ENCODE data around the gene REPS1.
"Not testable (repeated sequence)": the region's sequence is repeated elsewhere in the genome, so short reads cannot be mapped to it uniquely, and the experiment has no call there.

REPS1 gene

DNA sequence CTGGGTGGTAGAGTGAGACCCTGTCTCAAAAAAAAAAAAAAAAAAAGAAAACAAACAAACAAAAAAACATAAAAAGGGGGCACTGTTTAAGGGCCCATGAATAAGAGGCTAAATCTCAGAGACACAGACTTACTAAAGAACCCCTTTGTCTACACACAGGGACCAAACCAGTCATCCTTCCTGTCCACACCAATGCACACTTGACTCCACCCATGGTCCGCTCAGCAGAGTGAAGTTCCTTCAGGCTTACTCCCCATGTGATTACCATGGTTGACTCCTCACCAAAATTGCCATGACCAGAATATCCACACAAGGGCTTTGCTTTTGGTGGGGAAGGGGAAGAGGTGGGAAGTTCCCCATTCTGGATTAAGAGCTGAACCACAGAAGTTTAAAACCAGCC lies 19.4 kb upstream of the REPS1 start:
- DNase-seq (ENCODE audit: low read depth in 1 of 2, low spot score in 1 of 2): no peak

DNA sequence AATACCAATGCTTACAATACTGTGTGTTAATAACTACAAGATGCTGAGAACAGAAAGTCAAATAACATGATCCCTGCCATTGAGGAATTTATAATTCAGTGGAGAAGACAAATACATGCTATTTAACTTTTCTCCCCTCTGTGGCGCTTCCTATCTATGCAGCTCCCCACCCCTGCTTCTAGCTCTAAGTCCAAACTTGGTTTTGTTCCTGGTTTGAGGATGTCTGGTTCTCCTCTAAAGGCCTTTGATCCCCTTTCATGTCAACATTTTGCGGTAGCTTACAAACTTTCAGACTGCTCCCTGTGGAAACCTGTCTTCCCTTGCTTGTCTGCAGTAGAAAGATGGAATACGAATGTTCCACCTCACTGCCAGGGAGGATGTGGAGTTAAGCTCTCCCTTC lies 18.4 kb upstream of the REPS1 start:
- no peak for DNase-seq (ENCODE audit: low read depth in 1 of 2, low spot score in 1 of 2)

GRCh38 chr6:139003751-139004150 lies 15.7 kb upstream of the REPS1 start:
- DNase-seq (ENCODE audit: low read depth in 1 of 2, low spot score in 1 of 2): no peak

DNA sequence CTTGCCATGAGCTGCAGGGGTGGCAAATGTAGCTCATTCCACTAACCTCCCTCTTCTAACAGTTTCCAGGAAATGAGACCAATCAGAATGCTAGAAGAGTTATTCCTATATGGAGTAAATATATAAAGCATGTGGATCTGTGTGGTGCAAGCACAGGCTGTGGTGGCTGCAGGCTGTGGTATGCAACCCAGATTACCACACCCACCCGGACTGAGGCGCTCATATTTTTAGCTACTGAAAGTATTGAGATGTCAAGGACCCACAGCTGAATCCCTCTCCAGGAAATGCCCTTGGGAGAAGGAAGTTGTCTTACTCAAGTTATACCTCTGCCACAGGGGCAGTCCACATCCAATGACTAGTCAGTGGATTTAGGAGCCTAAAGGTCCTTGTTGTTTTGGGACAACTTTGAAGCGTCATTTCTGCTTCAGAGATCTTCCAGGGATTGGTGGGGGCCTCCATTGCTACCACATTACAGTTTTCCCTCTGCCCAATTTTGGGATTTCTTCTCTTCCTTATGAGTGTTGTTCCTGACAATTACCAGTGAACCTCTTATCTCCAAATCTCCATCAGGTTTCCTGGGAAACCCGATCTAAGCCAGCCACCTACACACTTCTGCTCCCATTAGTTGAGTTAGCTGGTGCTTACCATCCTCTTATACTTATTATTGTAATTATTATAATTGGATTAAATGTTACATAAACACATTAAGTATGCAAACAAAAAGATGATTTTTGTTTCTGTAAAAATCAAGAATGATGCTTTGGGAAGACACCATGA lies 12.1 kb upstream of the REPS1 start:
- DNase-seq (ENCODE audit: low read depth in 1 of 2, low spot score in 1 of 2): no peak

- DNase-seq (ENCODE audit: low read depth in 1 of 2, low spot score in 1 of 2): no peak
Measured at GRCh38 chr6:138997136-138997535, 9.1 kb upstream of the REPS1 start.

DNA sequence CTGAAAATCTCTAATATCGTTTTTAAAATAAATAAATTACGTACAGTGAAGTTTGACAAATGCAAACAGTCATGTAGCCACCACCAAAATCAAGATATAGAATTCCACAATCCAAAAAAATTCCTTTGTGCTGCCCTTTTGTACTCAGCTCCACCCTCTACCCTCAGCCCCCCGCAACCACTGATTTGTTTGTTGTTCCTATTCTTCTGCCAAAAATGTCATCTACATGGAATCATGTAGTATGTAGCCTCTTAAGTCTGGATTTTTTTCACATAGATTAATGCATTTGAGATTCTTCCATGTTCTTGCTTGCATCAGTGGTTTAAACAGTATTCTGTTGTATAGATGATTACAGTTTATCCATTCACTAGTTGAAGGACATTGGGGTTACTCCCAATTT lies 8.5 kb upstream of the REPS1 start:
- DNase-seq (ENCODE audit: low read depth in 1 of 2, low spot score in 1 of 2): no peak

GRCh38 chr6:138993410-138993809 lies 5.4 kb upstream of the REPS1 start:
- DNase-seq (ENCODE audit: low read depth in 1 of 2, low spot score in 1 of 2): not testable (repeated sequence)

DNA sequence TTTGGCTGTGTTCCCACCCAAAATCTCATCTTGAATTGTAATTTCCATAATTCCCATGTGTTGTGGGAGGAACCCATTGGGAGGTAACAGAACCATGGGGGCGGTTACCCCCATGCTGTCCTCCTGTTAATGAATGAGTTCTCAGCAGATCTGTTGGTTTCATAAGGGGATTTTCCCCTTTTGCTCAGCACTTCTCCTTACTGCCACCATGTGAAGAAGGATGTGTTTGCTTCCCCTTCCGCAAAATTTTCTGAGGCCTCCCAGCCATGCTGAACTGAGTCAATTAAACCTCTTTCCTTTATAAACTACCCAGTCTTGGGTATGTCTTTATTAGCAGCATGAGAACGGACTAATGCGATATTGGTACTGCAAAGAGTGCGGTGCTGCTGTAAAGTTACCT lies 4.9 kb upstream of the REPS1 start:
- not testable (repeated sequence) for DNase-seq (ENCODE audit: low read depth in 1 of 2, low spot score in 1 of 2)

- no peak for DNase-seq (ENCODE audit: low read depth in 1 of 2, low spot score in 1 of 2)
Measured at GRCh38 chr6:138991206-138991605, 3.2 kb upstream of the REPS1 start.

DNA sequence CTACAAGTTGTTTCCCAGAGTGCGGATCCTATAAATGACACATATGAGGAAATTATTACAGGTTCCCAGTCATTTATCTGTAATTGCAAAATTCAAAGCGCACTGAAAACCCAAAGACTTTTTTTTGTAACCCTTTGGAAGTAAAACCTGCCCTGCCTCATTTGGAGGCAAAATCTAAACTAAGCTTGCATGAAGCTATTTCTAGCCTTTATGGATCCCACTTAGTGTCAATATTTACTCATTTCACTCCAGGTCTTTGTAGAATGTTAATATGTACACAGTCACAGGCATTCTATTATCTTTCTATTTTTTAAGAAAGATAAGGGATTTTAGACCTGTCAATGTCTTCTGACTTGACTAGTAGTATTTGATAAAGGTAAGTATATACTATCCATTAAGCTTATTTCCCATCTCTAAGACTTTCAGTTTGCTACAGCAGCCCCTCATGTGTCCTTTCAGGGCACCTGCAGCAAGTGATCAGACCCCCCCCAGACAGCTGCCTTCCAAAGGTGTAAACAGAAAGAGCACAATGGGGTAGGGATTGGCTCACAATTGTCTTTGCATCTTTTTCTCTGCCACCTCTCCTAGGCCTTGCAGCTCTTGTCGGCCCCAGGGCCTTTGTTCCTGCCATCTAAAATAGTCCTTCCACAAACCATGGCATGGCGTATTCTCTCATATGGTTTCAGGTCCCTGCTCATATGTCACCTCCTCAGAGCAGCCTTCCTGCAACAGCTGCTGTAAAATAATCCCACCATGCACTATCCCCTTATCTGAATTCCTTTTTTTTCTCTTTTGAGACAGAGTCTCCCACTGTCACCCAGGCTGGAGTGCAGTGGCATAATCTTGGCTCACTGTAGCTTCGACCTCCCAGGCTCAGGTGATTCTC lies 1.3 kb upstream of the REPS1 start:
- DNase-seq (ENCODE audit: low read depth in 1 of 2, low spot score in 1 of 2): no peak

GRCh38 chr6:138988469-138988834 lies 399 bp upstream of the REPS1 start:
- no peak for DNase-seq (ENCODE audit: low read depth in 1 of 2, low spot score in 1 of 2)

DNA sequence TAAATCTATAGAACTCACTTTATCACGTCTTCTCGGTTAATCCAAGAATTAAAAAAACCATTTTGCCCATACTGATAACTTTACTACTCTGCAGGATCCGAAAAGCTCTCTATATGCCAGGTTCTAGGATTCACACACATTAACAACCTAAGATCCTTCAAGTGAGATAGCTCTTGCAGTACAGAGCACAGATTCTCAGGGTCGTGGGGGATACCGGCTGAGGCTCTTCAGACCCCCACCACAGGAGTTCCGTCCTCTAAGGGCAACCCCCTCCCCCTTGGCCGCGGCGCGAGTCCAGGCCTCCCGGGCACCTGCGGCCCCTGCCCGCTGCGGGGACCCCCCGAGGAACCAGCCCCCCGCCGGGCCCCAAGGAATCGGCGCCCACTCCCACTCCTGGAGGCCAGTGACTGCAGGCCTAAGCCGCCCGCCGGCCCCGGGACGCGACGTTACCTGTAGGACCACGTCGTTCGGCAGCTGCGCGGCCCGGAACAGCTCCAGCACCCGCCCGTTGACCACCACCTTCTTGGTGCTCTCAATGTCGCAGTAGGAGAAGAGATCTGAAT lies 892 bp downstream of the REPS1 start:
- DNase-seq (ENCODE audit: low read depth in 1 of 2, low spot score in 1 of 2): no peak

GRCh38 chr6:138986578-138986977 lies 1.5 kb downstream of the REPS1 start:
- no peak for DNase-seq (ENCODE audit: low read depth in 1 of 2, low spot score in 1 of 2)

DNA sequence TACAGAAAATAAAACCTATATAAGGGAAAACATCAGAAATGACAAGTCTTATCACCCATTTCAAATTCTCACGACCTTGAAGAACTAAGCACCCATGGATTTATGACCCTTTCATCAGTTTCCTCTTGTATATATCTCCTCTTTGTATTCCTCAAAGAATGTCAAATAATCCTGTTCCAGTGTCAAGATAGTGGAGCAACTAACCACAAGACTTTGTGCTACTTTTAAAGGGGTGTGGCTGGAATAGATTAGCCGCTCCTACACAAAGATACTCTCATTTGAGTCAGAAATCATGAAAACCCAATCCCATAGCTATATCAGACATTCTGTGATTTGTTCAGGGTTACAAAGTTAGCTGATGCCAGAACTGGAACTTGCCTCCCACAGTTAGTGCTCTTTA lies 6.6 kb downstream of the REPS1 start:
- no peak for DNase-seq (ENCODE audit: low read depth in 1 of 2, low spot score in 1 of 2)

DNA sequence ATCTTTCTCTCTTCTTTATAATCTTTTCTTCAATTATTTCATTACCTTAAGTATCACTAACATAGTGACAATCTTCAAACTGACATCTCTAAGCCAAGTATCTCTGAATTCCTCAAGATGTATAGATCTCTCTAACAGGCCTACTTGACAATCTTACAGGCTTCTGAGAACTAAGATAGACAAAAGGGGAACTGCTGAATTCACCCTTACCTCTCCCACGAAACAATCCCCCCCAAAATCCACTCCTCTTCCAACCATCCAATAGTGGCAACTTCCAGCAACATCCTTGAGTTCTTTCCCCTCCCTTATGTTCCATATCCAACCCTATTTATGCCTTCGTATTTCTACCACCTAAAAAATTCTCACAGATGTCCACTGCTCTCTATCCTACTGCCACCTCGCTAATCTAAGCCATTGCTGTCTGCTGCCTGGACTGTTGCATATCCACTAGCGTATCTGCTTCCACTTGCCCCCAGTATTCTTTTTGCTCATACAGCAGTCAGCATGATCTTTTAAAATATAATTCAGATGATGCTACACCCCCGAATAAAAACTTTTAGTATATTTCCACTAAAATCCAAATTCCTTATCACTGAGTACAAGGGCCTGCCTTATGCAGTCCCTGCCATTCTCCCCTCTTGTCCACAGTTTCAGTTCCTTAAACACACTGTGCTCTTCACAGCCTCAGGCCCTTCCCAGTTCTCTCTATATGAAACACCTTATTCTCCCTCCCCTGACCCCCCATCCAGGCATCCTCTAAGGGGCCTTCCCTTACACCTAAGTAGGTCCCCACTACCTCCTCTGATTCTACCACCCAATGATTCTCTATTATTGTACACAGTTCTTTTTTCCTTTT lies 8.0 kb downstream of the REPS1 start:
- DNase-seq (ENCODE audit: low read depth in 1 of 2, low spot score in 1 of 2): no peak

- no peak for DNase-seq (ENCODE audit: low read depth in 1 of 2, low spot score in 1 of 2)
Measured at GRCh38 chr6:138979365-138979764, 8.7 kb downstream of the REPS1 start.

DNA sequence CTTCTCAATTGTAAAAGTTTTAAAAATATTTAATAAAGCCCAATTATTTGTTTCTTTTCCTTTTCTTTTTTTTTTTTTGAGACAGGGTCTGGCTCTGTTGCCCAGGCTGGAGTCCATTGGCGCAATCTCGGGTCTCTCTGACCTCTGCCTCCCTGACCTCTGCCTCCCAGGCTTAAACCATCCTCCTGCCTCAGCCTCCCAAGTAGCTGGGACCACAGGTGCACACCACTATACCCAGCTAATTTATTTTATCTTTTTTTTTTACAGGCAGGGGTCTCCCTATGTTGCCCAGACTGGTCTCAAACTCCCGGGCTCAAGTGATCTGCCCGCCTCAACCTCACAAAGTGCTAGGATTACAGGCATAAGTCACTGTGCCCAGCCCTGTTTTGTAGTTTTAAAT lies 9.8 kb downstream of the REPS1 start:
- no peak for DNase-seq (ENCODE audit: low read depth in 1 of 2, low spot score in 1 of 2)

GRCh38 chr6:138977646-138978167 lies 10.3 kb downstream of the REPS1 start:
- DNase-seq (ENCODE audit: low read depth in 1 of 2, low spot score in 1 of 2): no peak

- no peak for DNase-seq (ENCODE audit: low read depth in 1 of 2, low spot score in 1 of 2)
Measured at GRCh38 chr6:138977242-138977641, 10.8 kb downstream of the REPS1 start.

GRCh38 chr6:138975815-138976214 lies 12.2 kb downstream of the REPS1 start:
- DNase-seq (ENCODE audit: low read depth in 1 of 2, low spot score in 1 of 2): no peak
